ENCODE results near the gene LMBRD2. TPM values are rescaled to one million over a fixed set of nuclear protein-coding genes. Genes with fewer than 3 reads are reported as not detected.
"Not testable (repeated sequence)": the region's sequence is repeated elsewhere in the genome, so short reads cannot be mapped to it uniquely, and the experiment has no call there.

Gene LMBRD2
- total RNA-seq (2014; rRNA removed; shearing (Covaris generic)) (14.5 and 28.2 TPM in 2 replicates), polyA plus RNA-seq (2016; fragmentation: Nextera tagmentation; extraction: Ambion mirVana) (6.9 and 7.0 TPM in 2 replicates)

DNA sequence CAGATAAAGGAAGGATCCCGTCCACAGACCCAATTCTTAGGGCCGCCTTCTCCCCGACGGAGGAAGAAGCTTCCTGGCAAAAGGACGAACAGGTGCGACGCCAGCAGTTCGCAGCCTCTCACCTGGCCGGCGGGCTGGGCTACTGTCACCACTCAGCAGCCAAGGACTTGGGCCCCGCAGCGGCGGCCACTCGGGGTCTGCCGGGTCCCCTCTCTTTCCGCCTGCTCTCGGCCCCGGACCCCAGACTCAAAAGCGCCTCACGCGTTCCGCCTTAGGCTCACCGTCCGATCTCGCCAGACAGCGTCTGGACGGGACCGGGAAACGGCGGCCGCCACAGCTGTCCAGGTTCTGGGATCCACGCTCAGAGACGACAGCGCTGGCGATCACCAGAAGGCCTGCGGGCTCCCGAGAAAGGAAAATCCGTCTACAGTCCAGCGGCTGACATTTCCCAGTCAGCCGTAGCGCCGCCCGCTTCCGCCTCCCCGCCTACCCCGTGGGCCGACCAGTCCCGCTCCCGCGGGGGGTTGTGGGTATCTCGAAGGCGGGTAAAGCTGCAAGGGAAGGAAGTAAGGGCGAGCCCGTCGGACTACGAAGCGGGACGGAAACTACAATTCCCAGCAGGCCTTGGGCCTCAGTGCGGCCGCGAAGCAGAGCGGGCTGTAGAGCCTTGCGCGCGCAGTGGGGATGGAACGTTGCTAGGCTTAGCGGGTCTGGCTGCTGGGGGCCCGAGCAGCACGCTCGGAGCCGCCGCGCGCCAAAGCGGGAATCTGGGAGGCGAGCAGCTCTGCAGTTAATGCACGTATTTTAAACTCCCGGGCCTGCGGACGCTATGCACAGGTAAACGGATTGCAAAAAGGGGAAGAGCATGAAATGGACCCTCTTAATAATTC is at the start of gene LMBRD2, which contains the start of gene SKP2:
TSS of gene LMBRD2 (minus strand) at position 454 of the 890 bp plus-strand sequence. CDS start 8,538 bp downstream, outside the sequence.
TSS of gene SKP2 (plus strand) at position 678 of the 890 bp plus-strand sequence. CDS start at position 830, 152 bp downstream.
- 1 to 2% methylated on average over 78 of the region's 81 CpGs for WGBS, 2 experiments (ENCODE audit: low coverage in 1 of 2, low lambda C conversion rate in 2 of 2, missing lambda C conversion rate in 2 of 2)
- Histone ChIP-seq H3K9me2 (ENCODE audit: insufficient read depth) (no peaks in the 10 kb centered on the region), H3K4me2 (ENCODE audit: unreplicated experiment) (peak within 1 kb of the TSS; percentile 99), H3K36me3 (ENCODE audit: low read depth) (peaks cover 8% of the 10 kb centered on the region; the same call in 1 of the 2 replicates), H3K4me1 (ENCODE audit: insufficient read depth) (peaks cover 37% of the 10 kb centered on the region), H3K4me3 (peak within 1 kb of the TSS; percentile 98), H3K9me3 (ENCODE audit: low read depth) (no peaks in the 10 kb centered on the region), H3F3A (ENCODE audit: insufficient read depth) (peaks cover 22% of the 10 kb centered on the region), H3K27ac (peak within 1 kb of the TSS; percentile 31), H3K9ac (peak within 1 kb of the TSS; percentile 83), H3K79me2 (ENCODE audit: insufficient read depth) (peaks cover 79% of the 10 kb centered on the region), H3K27me3 (replicated peaks; ENCODE audit: insufficient read depth) (no peaks in the 10 kb centered on the region), H4K20me1 (ENCODE audit: insufficient read depth) (no peaks in the 10 kb centered on the region), H2AFZ (peak within 1 kb of the TSS; percentile 97)
- TF ChIP-seq EZH2phosphoT487 (IDR thresholded peaks at IDR 0.05; ENCODE audit: insufficient read depth, low read depth) (no peak), EZH2 (IDR thresholded peaks at IDR 0.05; ENCODE audit: insufficient read depth, poor library complexity, severe bottlenecking) (no peak)
- in situ Hi-C loops (cut with MboI), result no loop called here
- DNase-seq, result peak; percentile 100

DNA sequence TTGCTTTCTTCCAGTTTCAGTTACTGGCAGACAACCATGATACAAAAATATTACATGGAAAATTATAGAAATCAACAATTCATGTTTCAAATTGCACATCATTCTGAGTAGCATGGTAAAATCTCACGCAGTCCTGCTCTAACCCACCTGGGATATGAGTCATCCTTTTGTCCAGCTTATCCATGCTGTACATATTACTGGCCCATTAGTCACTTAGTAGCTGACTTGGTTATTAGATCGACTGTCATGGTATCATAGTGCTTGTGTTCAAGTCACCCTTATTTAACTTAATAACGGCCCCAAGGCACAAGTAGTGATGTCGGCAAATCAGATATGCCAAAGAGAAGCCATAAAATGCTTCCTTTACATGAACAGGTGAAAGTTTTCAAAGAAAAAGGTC is 48.8 kb upstream of the LMBRD2 start:
- Histone ChIP-seq H3K4me3 (no peak overlapping the region), H3K9ac (no peak overlapping the region), H3K27ac (no peak overlapping the region), H3K79me2 (ENCODE audit: insufficient read depth) (no peaks in the 10 kb centered on the region), H3K36me3 (ENCODE audit: low read depth) (peaks cover 36% of the 10 kb centered on the region), H3K4me1 (ENCODE audit: insufficient read depth) (peaks cover 9% of the 10 kb centered on the region), H4K20me1 (ENCODE audit: insufficient read depth) (no peaks in the 10 kb centered on the region), H3K4me2 (ENCODE audit: unreplicated experiment) (no peak overlapping the region), H3K9me3 (ENCODE audit: low read depth) (no peaks in the 10 kb centered on the region), H2AFZ (no peak overlapping the region), H3K9me2 (ENCODE audit: insufficient read depth) (no peaks in the 10 kb centered on the region), H3K27me3 (replicated peaks; ENCODE audit: insufficient read depth) (no peaks in the 10 kb centered on the region), H3F3A (ENCODE audit: insufficient read depth) (no peaks in the 10 kb centered on the region)
- TF ChIP-seq EZH2 (IDR thresholded peaks at IDR 0.05; ENCODE audit: insufficient read depth, poor library complexity, severe bottlenecking), result no peak
- no peak for TF ChIP-seq EZH2phosphoT487 (IDR thresholded peaks at IDR 0.05; ENCODE audit: insufficient read depth, low read depth)
- 91 to 94% methylated on average over 4 of the region's 4 CpGs for WGBS, 2 experiments (ENCODE audit: low coverage in 1 of 2, low lambda C conversion rate in 2 of 2, missing lambda C conversion rate in 2 of 2)
- in situ Hi-C loops (cut with MboI), result no loop called here
- DNase-seq, result peak; percentile 40

DNA sequence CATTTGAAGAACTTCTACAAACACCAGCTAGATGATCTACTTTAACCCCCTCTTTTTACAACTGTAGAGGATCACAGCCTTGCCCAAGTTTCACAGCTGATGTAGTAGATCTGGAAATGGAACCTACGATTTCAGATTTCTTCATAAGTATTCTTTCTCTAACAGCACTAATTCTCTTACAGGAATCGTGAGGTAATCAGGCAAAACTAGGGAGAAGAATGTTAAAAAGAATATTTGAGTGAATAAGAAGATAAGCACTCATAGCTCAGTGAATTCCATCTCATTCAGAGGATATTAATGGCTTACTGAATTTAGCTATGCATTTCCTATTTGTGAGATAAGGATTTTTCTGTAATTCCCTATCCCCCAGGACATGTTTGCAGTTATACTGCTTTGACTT is 47.9 kb upstream of the LMBRD2 start:
- Histone ChIP-seq H3F3A (ENCODE audit: insufficient read depth) (no peaks in the 10 kb centered on the region), H3K27ac (no peak overlapping the region), H3K36me3 (ENCODE audit: low read depth) (peaks cover 44% of the 10 kb centered on the region), H3K4me3 (no peak overlapping the region), H3K79me2 (ENCODE audit: insufficient read depth) (no peaks in the 10 kb centered on the region), H3K9me3 (ENCODE audit: low read depth) (no peaks in the 10 kb centered on the region), H3K4me1 (ENCODE audit: insufficient read depth) (peaks cover 9% of the 10 kb centered on the region), H3K27me3 (replicated peaks; ENCODE audit: insufficient read depth) (no peaks in the 10 kb centered on the region), H3K4me2 (ENCODE audit: unreplicated experiment) (no peak overlapping the region), H4K20me1 (ENCODE audit: insufficient read depth) (no peaks in the 10 kb centered on the region), H2AFZ (no peak overlapping the region), H3K9ac (no peak overlapping the region), H3K9me2 (ENCODE audit: insufficient read depth) (no peaks in the 10 kb centered on the region)
- DNase-seq, result peak; percentile 17
- no peak for TF ChIP-seq EZH2phosphoT487 (IDR thresholded peaks at IDR 0.05; ENCODE audit: insufficient read depth, low read depth)
- no peak for TF ChIP-seq EZH2 (IDR thresholded peaks at IDR 0.05; ENCODE audit: insufficient read depth, poor library complexity, severe bottlenecking)
- 76% methylated on average over 2 of the region's 2 CpGs for WGBS, 2 experiments (ENCODE audit: low coverage in 1 of 2, low lambda C conversion rate in 2 of 2, missing lambda C conversion rate in 2 of 2)
- in situ Hi-C loops (cut with MboI), result no loop called here

DNA sequence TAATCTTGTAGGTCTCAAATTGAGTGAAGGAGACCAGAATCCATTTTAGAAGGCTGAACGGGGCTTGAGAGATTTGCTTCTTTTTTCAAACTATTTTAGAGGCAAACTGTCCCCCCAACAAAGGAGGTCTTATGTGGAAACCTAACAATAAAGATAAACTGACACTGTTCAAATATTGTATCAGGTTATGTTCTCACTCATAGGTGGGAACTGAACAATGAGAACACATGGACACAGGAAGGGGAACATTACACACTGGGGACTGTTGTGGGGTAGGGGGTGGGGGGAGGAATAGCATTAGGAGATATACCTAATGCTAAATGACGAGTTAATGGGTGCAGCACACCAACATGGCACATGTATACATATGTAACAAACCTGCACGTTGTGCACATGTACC is 47.1 kb upstream of the LMBRD2 start:
- WGBS, 2 experiments (ENCODE audit: low coverage in 1 of 2, low lambda C conversion rate in 2 of 2, missing lambda C conversion rate in 2 of 2), result 88 to 92% methylated on average over 2 to 3 of the region's 3 CpGs
- H3K9me2 ChIP-seq (ENCODE audit: insufficient read depth); in situ Hi-C loops (cut with MboI); H3K9me3 ChIP-seq (ENCODE audit: low read depth); H3K4me2 ChIP-seq (ENCODE audit: unreplicated experiment); H3K27ac ChIP-seq; H3F3A ChIP-seq (ENCODE audit: insufficient read depth); H3K4me3 ChIP-seq; H3K9ac ChIP-seq; H2AFZ ChIP-seq; H3K79me2 ChIP-seq (ENCODE audit: insufficient read depth); H4K20me1 ChIP-seq (ENCODE audit: insufficient read depth); H3K27me3 ChIP-seq (replicated peaks; ENCODE audit: insufficient read depth); H3K4me1 ChIP-seq (ENCODE audit: insufficient read depth); DNase-seq: not testable (repeated sequence)
- H3K36me3 ChIP-seq (ENCODE audit: low read depth), result peaks cover 44% of the 10 kb centered on the region

Data from GM23248 (cell line).